Stimulated activated CD4-positive, alpha-beta T cell treated with anti-CD3 and anti-CD28 coated beads, Interleukin-12 subunit alpha, Interleukin-12 subunit beta, amount 100 ng/mL, for 24 hours (primary cell): ENCODE data around the gene RHOF.
A peak's percentile ranks its signal among the peaks of the same experiment; 100 is the strongest.

Experiments used
- DNase-seq, 2 experiments: peaks; one replicate each; pipeline ENCODE4 v3.0.0-alpha.2; 2020; ENCODE audit warnings: low read depth in 2 of 2

The RHOF gene

DNA sequence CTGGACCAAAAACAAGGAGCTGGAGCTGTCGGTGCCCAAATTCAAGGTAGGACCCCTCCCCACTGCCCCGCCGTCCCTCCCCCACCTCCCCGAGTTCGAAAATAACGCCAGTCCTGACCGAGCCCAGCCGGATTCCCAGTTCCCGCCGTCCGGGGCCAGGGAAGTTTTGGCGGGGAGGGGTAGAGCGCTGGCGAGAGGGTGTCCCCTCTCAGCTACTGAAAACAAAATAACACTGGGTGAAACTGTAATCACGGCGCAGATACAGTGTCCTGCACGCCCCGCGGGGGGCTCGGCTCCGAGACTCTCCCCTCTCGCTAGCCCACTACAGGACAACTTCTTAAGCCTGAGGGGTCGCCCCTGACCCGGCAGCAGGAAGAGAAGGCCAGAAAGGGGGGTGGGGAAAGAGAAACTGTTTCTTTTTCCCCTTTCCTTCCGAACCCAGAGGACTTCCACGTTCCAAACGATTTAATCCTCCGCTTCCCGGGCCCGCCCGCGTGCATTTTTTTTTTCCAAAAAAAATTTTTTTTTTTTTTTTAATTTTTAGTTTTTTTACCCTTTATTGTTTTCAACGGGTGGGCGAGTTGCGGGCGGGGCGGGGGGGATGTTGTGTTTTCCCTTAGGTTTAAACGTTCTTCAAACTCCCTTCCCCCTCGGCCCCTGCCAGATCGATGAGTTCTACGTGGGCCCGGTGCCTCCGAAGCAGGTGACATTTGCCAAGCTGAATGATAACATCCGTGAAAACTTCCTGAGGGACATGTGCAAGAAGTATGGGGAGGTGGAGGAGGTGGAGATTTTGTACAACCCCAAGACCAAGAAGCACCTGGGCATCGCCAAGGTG, 11.9 kb upstream of the RHOF start:
- no peak for DNase-seq

- DNase-seq, result peak in 1 of 2 experiments; percentile 41
Measured at GRCh38 chr12:121804417-121805111, 11.1 kb upstream of the RHOF start.

GRCh38 chr12:121803861-121804416, 10.5 kb upstream of the RHOF start, which contains the start of gene SETD1B:
Gene SETD1B, plus strand, starts transcription at chr12:121804009. Its CDS starts 729 bp downstream, at chr12:121804738.
- DNase-seq, result peak in 1 of 2 experiments; percentile 52

GRCh38 chr12:121802843-121803698, 9.6 kb upstream of the RHOF start:
- DNase-seq, result peak; percentile 71 to 82

GRCh38 chr12:121802485-121802842, 9.0 kb upstream of the RHOF start:
- no peak for DNase-seq

- no peak for DNase-seq
Measured at GRCh38 chr12:121801595-121802484, 8.4 kb upstream of the RHOF start.

DNA sequence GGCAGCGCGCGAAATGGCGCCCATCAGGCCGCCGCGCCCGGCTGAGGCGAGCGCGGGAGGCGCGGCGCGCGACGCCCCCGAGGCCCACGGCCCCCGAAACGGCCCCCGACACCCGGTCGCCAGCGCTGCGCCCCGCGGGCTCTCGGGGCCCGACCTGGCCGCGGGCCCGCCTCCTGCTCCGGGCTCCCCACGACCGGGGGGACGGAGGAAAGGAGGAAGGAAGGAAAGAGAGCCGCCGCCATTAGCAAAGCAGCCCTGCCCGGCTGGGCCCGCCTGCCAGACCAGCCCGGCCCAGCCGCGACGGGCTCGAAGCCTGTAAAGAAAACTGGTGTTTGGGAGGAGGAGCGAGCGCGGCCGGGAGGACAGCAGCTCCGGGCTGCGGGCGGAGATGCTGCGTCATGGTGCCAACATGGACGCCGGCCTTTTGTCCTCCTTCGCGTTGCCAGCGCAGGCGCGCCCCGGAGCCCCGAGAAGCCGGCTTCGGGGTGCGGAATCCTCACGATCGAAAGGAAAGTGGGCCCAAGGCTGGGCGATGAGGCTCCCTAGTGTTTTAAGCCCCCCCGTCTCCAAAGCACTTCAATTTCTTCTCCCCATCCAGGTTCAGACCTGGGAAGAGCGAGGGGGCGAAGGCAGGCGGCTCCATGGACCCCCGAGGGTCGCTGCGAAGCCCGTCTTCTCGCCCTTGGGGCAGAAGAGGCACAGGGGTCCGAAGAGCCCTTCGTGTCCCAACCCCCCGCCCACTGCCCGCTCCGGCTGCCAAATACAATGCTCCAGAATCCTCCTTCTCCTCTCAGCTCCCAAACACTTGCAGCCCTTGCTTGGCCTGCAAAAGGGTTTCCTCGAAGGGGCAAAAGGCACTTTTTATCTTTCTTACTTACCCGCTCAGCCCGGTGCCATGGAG, 7.5 kb upstream of the RHOF start:
- DNase-seq, result peak in 1 of 2 experiments; percentile 54

- peak; percentile 66 to 80 for DNase-seq
Measured at GRCh38 chr12:121799842-121800693, 6.6 kb upstream of the RHOF start.

DNA sequence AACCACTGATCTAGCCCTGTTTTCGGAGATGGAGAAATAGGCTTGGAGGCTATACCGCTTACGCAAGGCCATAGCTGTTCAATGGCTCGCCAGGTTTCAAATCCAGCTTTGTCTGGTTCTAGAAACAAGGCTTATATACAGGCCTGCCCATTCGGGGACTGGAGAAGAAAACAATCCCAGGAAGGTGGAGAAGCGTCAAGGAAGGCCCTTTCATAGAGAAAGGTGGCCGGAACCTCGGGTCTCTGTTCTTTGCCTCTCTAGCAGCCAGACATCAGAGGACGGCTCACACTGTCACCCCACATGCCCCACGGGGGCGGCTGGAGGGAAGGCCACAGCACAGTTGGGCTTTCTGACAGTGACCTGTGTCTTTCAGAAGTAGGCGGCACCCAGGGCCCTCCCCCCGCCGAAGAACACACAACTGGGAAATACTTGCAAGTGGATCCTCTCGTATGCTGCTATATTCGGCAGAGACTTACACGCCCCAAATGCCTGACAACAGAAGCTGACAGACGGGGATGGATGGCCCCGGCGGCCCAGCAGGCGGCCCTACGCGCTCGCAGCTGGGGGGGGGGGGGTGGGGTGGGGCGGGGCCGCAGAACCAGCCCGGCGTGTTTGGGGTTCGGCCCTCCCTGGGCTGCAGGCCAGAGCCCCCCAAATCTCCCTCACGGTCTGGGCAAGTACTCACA, 5.8 kb upstream of the RHOF start:
- DNase-seq, result no peak

DNA sequence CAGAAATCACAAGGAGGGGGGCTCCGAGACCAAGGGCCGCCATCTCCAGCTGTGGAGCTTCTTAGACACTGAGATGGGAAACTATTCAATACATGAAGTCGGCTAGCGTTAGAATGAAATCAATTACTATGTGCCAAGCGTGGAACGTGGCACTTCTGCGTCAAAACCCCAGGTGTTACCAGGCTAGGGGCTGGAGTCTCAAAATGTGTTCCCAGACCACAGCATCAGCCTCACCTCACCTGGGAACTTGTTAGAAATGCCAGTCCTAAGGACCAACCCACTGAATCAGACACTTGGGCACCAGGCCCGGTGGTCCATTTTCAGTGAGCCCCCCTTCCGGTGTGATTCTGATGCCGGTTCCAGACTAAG, 5.3 kb upstream of the RHOF start:
- DNase-seq, result no peak

GRCh38 chr12:121797937-121798786, 4.7 kb upstream of the RHOF start:
- DNase-seq, result no peak

GRCh38 chr12:121796855-121797751, 3.6 kb upstream of the RHOF start:
- DNase-seq, result no peak

- peak; percentile 75 to 77 for DNase-seq
Measured at GRCh38 chr12:121795034-121795968, 1.8 kb upstream of the RHOF start.

GRCh38 chr12:121794534-121795033, 1.1 kb upstream of the RHOF start:
- DNase-seq, result no peak
